Heart right ventricle (tissue), 16 donors: ENCODE data around the gene RBM33. TPM values are rescaled to one million over a fixed set of nuclear protein-coding genes. Genes with fewer than 3 reads are reported as not detected.

ENCODE experiments used
- ATAC-seq, 8 donors: fragments of 200-7000 bp; cut with Tn5 transposase; one replicate each; pipeline ENCODE4 v1.9.1; 2020; ENCODE audit warnings: mild to moderate bottlenecking in 8 of 8, moderate library complexity in 8 of 8, moderate number of reproducible peaks in 1 of 8
- DNase-seq, 2 donors: peaks; one replicate each; pipeline ENCODE4 v3.0.0-alpha.2; 2020
- H3K27ac ChIP-seq, 10 donors: fragments of 200-600 bp; sonication (generic) in 2 of 10; one replicate each; pipeline versions ENCODE4 v1.5.0 to v1.8.0; 2020 to 2022; ENCODE audit warnings: mild to moderate bottlenecking in 3 of 10
- H3K27me3 ChIP-seq, 7 donors: fragments of 200-600 bp; one replicate each; pipeline ENCODE4 v1.8.0; 2021 to 2022; ENCODE audit warnings: mild to moderate bottlenecking in 2 of 7
- H3K36me3 ChIP-seq, 9 donors: fragments of 200-600 bp; sonication (generic) in 1 of 9; one replicate each; pipeline versions ENCODE4 v1.5.0 to v1.8.0; 2020 to 2022; ENCODE audit warnings: mild to moderate bottlenecking in 2 of 9
- H3K4me1 ChIP-seq, 9 donors: fragments of 200-600 bp; sonication (generic) in 1 of 9; one replicate each; pipeline versions ENCODE4 v1.5.0 to v1.8.0; 2020 to 2022; ENCODE audit warnings: mild to moderate bottlenecking in 4 of 9
- H3K4me3 ChIP-seq, 10 donors: fragments of 200-600 bp; sonication (generic) in 2 of 10; one replicate each; pipeline versions ENCODE4 v1.5.0 to v1.8.0; 2020 to 2022; ENCODE audit warnings: mild to moderate bottlenecking in 7 of 10, moderate library complexity in 2 of 10
- H3K9me3 ChIP-seq, 11 donors: fragments of 200-600 bp in 10 of 11; sonication (generic) in 2 of 11; one replicate each; pipeline versions ENCODE4 v1.5.0 to v1.8.0; 2013 to 2022; ENCODE audit warnings: mild to moderate bottlenecking in 2 of 11, control low read depth in 1 of 11, moderate library complexity in 1 of 11
- WGBS, 2 donors: extraction: QIAGEN DNeasy Blood & Tissue Kit; methylation state at CpG; one replicate each; pipeline ENCODE4 v1.1.7; 2013; ENCODE audit warnings: inconsistent platforms in 1 of 2; 5-methylcytosine and 5-hydroxymethylcytosine counted together
- intact Hi-C, 10 donors: fragments of 100-400 bp; cut with DNase I; formaldehyde crosslinking; loops; one replicate each; pipeline versions ENCODE4 v1.11.1 to v1.14.2; 2022
- polyA plus RNA-seq, 2 donors: library from polyadenylated mRNA; stranded (reverse); fragments of 200-250 nt; gene quantifications; one replicate each; pipeline ENCODE4 v1.2.3, GENCODE V29; 2013
- total RNA-seq, 10 donors: library from RNA; stranded (reverse); fragmentation: NEBNext Ultra II Directional in 3 of 10; extraction: Animal tissue kit (Norgen Biotek cat#: 25700) in 3 of 10; gene quantifications; one replicate each; pipeline versions ENCODE4 v1.2.1 to v1.2.4, GENCODE V29; 2021 to 2023
- TF ChIP-seq, protein P1 (sequence below), 9 donors: fragments of 200-600 bp; sonication (generic) in 2 of 9; IDR thresholded peaks; one replicate each; pipeline versions ENCODE4 v1.5.0 to v1.8.0; 2021 to 2022; ENCODE audit warnings: antibody characterized with exemption in 9 of 9, mild to moderate bottlenecking in 5 of 9, moderate library complexity in 1 of 9
- donor health status: Arrhythmogenic right ventricular cardiomyopathy.
- donor health status: ischemic (EF 13 %, LVEDD 7.1; RV severe dilation, severe dysfunction).
- donor health status: healthy with polysubstance abuse.
- donor health status: DM: no; HTN: yes; CAD: no.
- donor health status: DM: no; HTN: no; CAD: no.
- donor health status: ischemic (EF 25% LVEDD 6.9; RV normal size, moderate dysfunction).
- donor health status: ischemic (EF 25% LVEDD 5.7; RV mildly dilated, moderate dysfunction).
- donor health status: healthy.
- donor health status: DM: yes; HTN: yes; CAD: no.
- donor health status: Ischemic cardiomyopathy.
- donor health status: ischemic (EF 35%, LVEDD 5.7; RV mildly dilated, moderate dysfunction).
- donor health status: nonischemic (EF 11% LVEDD 7.7; RV severe dilation, severe dysfunction).
- donor health status: DM: yes; HTN: yes; CAD: no.
- donor health status: PGD.
- donor health status: ischemic (EF 29% LVEDD 5.4; RV normal size, mild dysfunction).
- donor health status: nonischemic (EF 23%, LVEDD 6.1; RV moderate dilation, normal function).

The RBM33 gene
- total and polyA plus RNA-seq, 12 donors = 9.5 to 44.6 (median 35.7) TPM

DNA sequence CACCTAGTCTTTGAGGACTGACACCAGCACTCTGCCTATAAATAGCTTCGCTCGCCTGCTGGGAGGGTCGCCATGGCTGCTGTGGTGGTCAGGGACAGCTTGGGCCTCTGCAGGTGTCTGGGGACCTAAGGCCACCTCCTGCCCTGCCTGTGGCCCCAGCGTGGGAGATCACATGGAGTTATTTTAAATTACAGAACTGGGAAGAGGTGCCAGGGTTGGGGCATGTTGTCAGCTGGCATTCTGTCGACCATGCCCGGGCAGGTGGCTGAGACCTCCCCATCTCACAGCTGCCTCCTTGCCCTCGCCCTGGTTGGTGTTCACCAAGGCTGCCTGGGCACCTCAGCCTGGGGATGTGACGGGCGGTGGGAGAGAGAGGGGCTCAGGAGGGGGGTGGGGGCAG is 149.7 kb downstream of the RBM33 start:
- ATAC-seq = no peak
- no peak overlapping the region for H3K4me3 ChIP-seq
- no peak for DNase-seq
- peaks cover 11 to 46% (median 37%) of the 10 kb centered on the region in 7 donors for H3K27me3 ChIP-seq
- H3K27ac ChIP-seq = no peak overlapping the region
- intact Hi-C loops = loop anchor here in 6 of 10 donors (10.0 kb wide), 4 partner anchors 971 to 1481 kb away; no protein-coding TSS in a partner anchor
- H3K4me1 ChIP-seq = peaks cover 0 to 6% (median 3%) of the 10 kb centered on the region in 9 donors
- H3K36me3 ChIP-seq = no peaks in the 10 kb centered on the region
- H3K9me3 ChIP-seq = no peaks in the 10 kb centered on the region
- 69 to 77% methylated on average over 9 of the region's 9 CpGs for WGBS, 2 donors
- TF ChIP-seq, protein P1, sequence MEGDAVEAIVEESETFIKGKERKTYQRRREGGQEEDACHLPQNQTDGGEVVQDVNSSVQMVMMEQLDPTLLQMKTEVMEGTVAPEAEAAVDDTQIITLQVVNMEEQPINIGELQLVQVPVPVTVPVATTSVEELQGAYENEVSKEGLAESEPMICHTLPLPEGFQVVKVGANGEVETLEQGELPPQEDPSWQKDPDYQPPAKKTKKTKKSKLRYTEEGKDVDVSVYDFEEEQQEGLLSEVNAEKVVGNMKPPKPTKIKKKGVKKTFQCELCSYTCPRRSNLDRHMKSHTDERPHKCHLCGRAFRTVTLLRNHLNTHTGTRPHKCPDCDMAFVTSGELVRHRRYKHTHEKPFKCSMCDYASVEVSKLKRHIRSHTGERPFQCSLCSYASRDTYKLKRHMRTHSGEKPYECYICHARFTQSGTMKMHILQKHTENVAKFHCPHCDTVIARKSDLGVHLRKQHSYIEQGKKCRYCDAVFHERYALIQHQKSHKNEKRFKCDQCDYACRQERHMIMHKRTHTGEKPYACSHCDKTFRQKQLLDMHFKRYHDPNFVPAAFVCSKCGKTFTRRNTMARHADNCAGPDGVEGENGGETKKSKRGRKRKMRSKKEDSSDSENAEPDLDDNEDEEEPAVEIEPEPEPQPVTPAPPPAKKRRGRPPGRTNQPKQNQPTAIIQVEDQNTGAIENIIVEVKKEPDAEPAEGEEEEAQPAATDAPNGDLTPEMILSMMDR (IDR thresholded peaks at IDR 0.05) = no peak

- Histone ChIP-seq H3K36me3 (no peaks in the 10 kb centered on the region), H3K27ac (no peak overlapping the region), H3K27me3 (peaks cover 11 to 52% (median 48%) of the 10 kb centered on the region in 7 donors), H3K9me3 (no peaks in the 10 kb centered on the region), H3K4me1 (peaks cover 0 to 9% (median 3%) of the 10 kb centered on the region in 9 donors), H3K4me3 (no peak overlapping the region)
- ATAC-seq = no peak
- 89 to 91% methylated on average over 7 of the region's 7 CpGs for WGBS, 2 donors
- intact Hi-C loops = loop anchor here in 8 of 10 donors (5.0 to 10.0 kb wide), 8 partner anchors 677 to 1479 kb away; no protein-coding TSS in a partner anchor
- DNase-seq = no peak
- TF ChIP-seq, protein P1 (IDR thresholded peaks at IDR 0.05) = no peak
Observed at GRCh38 chr7:155795401-155795800, 150.9 kb downstream of the RBM33 start.

DNA sequence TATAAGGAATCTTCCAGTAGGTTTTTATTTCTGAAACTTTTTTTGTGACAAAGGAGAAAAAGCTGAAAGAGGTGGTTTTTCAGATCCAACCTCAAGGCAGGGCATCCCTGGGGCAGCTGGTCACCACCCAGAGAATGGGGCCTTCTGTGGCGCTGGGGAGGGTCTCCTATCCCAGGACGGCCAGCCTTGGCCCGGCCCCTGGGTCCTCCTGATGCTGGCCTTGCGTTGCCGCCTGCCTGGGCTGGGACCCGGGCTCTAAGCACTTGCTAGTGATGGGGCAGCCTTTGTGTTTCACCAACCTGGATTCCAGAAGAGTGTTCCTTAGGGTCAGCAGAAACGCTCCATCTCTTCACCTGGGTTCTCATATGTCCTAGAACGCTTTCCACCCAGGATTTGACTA is 151.5 kb downstream of the RBM33 start:
- Histone ChIP-seq H3K27ac (no peak overlapping the region), H3K9me3 (no peaks in the 10 kb centered on the region), H3K4me3 (no peak overlapping the region), H3K36me3 (no peaks in the 10 kb centered on the region), H3K27me3 (peaks cover 11 to 58% (median 54%) of the 10 kb centered on the region in 7 donors), H3K4me1 (peaks cover 0 to 9% (median 3%) of the 10 kb centered on the region in 9 donors)
- ATAC-seq = no peak
- intact Hi-C loops = loop anchor here in 8 of 10 donors (5.0 to 10.0 kb wide), 8 partner anchors 676 to 1479 kb away; no protein-coding TSS in a partner anchor
- no peak for DNase-seq
- 80 to 82% methylated on average over 8 of the region's 8 CpGs for WGBS, 2 donors
- TF ChIP-seq, protein P1 (IDR thresholded peaks at IDR 0.05) = no peak

DNA sequence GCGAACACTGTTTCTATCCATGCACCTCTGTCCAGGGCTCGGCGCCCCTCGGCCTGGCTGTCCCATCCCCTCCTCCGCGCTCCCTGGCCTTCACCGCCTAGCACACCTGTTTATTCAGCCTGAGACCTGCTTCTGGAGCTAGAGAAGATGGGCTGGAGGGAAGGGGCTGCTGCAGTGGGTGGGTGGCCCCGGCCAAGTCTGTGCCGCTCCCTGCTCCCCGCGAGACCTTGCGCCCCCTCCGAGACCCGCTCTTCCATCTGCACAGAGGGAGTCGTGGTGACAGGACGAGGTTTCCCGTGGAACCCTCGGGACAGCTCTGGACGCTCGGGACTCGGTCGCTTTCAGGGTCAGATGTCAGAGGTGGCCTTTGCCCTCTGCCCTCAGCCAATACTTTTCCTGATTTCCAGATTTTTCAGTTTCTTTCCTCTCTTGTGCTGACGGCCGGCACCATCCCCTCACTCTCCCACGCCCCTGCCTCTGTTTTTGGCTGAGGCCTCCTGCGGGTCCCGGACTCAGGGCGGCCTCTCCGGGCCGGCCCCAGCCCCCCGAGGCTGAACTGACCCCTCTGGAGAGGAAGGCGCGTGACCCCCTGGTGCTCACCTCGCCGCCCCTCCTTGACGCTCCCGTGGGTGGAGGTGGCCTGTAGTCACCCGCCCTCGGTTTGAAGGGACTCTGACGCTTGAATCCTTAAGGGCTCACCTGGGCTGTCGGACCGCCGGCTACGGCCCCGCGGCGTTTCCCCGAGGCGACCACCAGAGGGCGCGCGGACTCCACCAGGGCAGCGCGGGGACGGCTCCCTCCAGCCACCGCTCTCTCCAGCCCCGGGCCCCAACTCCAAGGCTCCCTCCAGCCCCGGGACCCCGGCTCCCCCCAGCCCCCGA is 152.2 kb downstream of the RBM33 start:
- DNase-seq (peak; percentile 29 to 68), ATAC-seq (peak; percentile 66 to 83 (median 74))
- no peaks in the 10 kb centered on the region for H3K9me3 ChIP-seq
- WGBS, 2 donors = 24 to 26% methylated on average over 58 to 60 of the region's 60 CpGs
- no peak overlapping the region for H3K27ac ChIP-seq
- peaks cover 0 to 9% (median 3%) of the 10 kb centered on the region in 9 donors for H3K4me1 ChIP-seq
- intact Hi-C loops = loop anchor here in 8 of 10 donors (5.0 to 10.0 kb wide), 8 partner anchors 676 to 1478 kb away; no protein-coding TSS in a partner anchor
- TF ChIP-seq, protein P1 (IDR thresholded peaks at IDR 0.05) = peak; percentile 76 to 94 (median 88)
- no peaks in the 10 kb centered on the region for H3K36me3 ChIP-seq
- no peak overlapping the region for H3K4me3 ChIP-seq
- H3K27me3 ChIP-seq = peaks cover 14 to 65% (median 60%) of the 10 kb centered on the region in 7 donors
